NCI-H446 (cell line): ENCODE results near the gene SART3.
A peak's percentile ranks its signal among the peaks of the same experiment; 100 is the strongest.
"Not testable (repeated sequence)": the region's sequence is repeated elsewhere in the genome, so short reads cannot be mapped to it uniquely, and the experiment has no call there.

Experiments
- DNase-seq, 2 experiments: peaks; one replicate each; lab custom pipeline; 2025; lab: John Stamatoyannopoulos, UW

SART3 gene

GRCh38 chr12:108487029-108487428 lies 73.9 kb downstream of the SART3 start:
- not testable (repeated sequence) for DNase-seq

- DNase-seq, result not testable (repeated sequence)
Observed at GRCh38 chr12:108485371-108485770, 75.6 kb downstream of the SART3 start.

- DNase-seq, result no peak
Observed at GRCh38 chr12:108484845-108485244, 76.1 kb downstream of the SART3 start.

GRCh38 chr12:108484431-108484830 lies 76.5 kb downstream of the SART3 start:
- DNase-seq, result no peak

- DNase-seq, result peak in 1 of 2 experiments; percentile 16
Observed at GRCh38 chr12:108483213-108484059, 77.5 kb downstream of the SART3 start.

GRCh38 chr12:108482717-108483212 lies 78.2 kb downstream of the SART3 start:
- no peak for DNase-seq

GRCh38 chr12:108479364-108480070 lies 81.5 kb downstream of the SART3 start:
- no peak for DNase-seq

GRCh38 chr12:108478611-108479206 lies 82.3 kb downstream of the SART3 start:
- no peak for DNase-seq

- no peak for DNase-seq
Observed at GRCh38 chr12:108477881-108478259, 83.1 kb downstream of the SART3 start.

- DNase-seq, result no peak
Observed at GRCh38 chr12:108477055-108477880, 83.7 kb downstream of the SART3 start.

GRCh38 chr12:108475396-108475795 lies 85.6 kb downstream of the SART3 start:
- peak in 1 of 2 experiments; percentile 29 for DNase-seq

- no peak for DNase-seq
Observed at GRCh38 chr12:108473400-108474055, 87.4 kb downstream of the SART3 start.
